ENCODE results near the gene RNGTT.

The RNGTT gene

DNA sequence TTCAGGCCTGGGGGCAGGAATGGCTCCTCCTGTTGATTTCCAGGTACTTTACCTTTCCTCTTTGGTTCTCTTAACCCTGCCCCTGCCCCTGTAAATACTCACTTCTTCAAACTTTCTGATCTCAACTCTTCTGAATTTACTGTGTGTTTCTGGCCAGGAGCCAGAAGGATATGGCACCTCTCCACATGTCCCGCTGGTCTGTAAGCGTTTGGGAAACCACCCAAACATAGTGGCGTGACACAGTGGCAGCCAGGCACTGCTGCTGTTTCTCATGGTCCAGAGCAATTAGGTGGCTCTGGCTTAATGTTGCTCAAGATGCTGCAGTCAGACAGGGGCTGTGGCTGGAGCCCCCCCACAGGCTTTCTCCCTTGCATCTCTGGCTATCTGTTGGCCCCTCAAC lies 374.5 kb downstream of the RNGTT start:
- H3K4me3 Mint-ChIP-seq = no peak overlapping the region
- no peak for ATAC-seq
- H3K27ac Mint-ChIP-seq = no peak overlapping the region
- peaks cover 8% of the 10 kb centered on the region for H3K9me3 Mint-ChIP-seq
- no peaks in the 10 kb centered on the region for H3K36me3 Mint-ChIP-seq
- H3K27me3 Mint-ChIP-seq = peaks cover 46% of the 10 kb centered on the region
- no peaks in the 10 kb centered on the region for H3K4me1 Mint-ChIP-seq

DNA sequence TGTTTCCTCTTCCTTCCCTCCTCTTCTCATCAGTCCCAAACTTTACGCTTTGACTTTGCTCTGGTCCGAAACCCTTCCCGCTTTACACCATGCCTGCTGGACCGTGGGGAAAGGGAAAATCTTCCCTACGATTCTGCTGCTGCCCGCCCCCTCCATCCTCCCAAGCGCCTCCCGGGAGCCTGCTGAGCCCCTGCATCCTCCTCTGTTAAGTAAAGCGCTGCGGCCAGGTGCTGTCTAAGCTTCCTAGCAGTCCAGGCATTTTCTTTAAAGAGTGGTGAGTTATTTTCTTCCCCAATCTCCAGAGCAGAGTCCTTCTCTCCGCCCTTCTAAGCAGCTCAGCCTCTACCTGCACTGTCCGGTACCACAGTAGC lies 376.3 kb downstream of the RNGTT start:
- Mint-ChIP-seq H3K36me3 (no peaks in the 10 kb centered on the region), H3K27me3 (peaks cover 46% of the 10 kb centered on the region), H3K27ac (no peak overlapping the region), H3K9me3 (peaks cover 11% of the 10 kb centered on the region), H3K4me1 (no peaks in the 10 kb centered on the region), H3K4me3 (no peak overlapping the region)
- no peak for ATAC-seq

DNA sequence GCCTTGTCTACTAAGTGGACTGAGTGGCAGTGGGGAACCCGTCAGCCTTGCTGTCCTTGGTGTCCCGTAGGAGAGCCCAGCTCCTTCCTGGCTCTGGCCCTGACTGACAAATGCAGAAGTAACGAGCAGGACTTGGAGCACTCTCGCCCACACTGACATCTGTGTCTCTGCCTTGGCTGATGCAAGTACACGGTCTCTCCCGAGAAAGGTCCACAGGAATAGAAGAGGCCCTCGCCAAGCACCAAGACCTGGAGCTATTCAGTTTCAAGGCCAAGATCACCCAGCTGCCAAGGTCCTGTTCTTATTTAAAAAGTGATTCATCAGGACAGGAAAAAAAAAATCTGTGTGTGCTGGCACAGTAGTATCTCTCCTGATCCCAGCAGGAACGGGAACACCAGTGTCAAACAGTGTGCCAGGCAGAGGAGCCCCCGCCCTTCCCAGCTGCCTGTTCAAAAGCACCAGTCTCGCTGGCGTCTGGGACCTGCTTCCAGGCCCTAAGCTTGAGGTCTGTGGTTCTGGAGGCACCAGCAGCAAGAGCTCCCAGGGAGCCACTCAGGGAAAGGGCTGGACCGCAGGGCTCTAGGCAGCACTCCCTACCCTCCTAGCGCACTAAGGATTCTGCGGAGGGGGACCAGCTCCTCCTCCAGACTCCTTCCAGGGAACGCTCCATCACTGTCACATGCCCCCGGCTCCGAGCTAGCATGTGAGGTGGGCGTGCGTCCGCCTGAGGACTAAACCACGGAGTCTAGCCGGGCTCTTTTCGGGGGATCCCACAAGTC lies 376.9 kb downstream of the RNGTT start:
- Mint-ChIP-seq H3K27me3 (peaks cover 46% of the 10 kb centered on the region), H3K27ac (no peak overlapping the region), H3K4me3 (no peak overlapping the region), H3K9me3 (peaks cover 12% of the 10 kb centered on the region), H3K36me3 (no peaks in the 10 kb centered on the region), H3K4me1 (no peaks in the 10 kb centered on the region)
- ATAC-seq = no peak

DNA sequence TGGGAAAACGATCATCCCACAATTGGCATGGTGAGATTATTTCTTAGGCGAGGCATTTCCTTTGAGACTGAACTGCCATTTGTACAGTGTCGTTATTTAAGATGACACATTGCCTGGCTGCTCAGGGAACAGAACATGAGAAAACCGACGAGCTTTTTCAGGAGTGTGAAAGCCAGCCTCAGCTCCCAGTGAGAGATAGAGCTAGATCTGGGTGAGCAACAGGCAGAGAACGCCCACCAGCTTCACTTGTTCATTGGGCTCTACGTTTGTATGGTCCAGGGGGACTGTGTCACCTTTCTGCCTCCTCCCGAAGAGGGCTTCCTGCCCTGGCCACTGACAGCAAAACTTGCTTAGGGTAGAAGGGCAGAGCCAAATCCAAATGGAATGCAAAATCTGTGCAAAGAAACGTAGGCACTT lies 378.1 kb downstream of the RNGTT start:
- Mint-ChIP-seq H3K4me1 (no peaks in the 10 kb centered on the region), H3K27me3 (peaks cover 46% of the 10 kb centered on the region), H3K4me3 (no peak overlapping the region), H3K27ac (no peak overlapping the region), H3K9me3 (peaks cover 12% of the 10 kb centered on the region), H3K36me3 (no peaks in the 10 kb centered on the region)
- ATAC-seq = no peak

DNA sequence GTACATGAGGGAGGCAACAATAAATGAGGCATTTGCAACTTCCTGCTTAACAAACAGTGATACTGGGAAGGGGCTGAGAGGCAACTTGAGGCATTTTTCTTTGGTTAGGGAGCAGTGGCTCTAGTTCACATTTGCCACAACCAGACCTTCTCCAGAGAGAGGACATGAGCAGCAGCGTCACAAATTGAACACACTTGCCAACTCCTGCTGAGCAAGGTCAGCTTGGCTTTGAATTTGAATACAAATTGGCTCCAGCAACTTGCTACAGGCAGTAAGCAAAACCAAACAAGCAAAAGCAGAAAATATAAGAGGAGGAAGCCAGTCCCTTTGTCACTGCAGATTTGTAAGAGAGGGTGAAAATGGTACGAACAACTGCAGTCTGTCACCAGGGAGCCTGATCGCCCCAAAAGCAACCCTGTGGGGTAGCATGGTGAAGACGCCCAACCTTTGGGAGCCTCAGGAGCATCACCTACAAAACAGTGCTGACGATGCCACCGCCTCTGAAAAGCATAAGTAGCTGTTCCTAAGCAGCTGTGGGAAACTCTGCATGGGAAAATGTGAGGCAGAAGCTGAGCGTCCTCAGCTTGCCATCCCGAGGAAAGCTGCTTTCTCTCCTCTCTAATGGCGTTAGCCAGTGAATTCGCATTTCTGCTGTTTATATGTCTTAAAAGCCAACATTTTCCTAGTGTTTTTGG lies 378.7 kb downstream of the RNGTT start:
- Mint-ChIP-seq H3K9me3 (peaks cover 12% of the 10 kb centered on the region), H3K27me3 (peaks cover 41% of the 10 kb centered on the region), H3K27ac (no peak overlapping the region), H3K4me1 (no peaks in the 10 kb centered on the region), H3K36me3 (no peaks in the 10 kb centered on the region), H3K4me3 (no peak overlapping the region)
- ATAC-seq = no peak

DNA sequence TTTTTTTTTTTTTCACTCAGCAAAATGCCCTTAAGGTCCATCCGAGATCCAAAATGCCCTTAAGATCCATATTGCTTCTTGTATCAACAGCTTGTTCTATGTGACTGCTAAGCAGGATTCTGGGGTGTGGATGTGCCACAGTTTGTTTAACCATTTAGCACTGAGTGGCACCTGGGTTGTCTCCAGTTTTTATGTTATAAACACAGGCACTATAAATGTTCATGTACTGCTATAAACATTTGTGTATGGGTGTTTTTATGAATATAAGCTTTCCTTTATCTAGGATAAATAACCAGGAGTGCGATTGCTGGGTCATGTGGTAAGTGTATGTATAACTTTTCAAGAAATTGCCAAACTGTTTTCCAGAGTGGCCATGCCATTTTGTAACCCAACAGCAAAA lies 386.0 kb downstream of the RNGTT start:
- Mint-ChIP-seq H3K36me3 (no peaks in the 10 kb centered on the region), H3K4me1 (no peaks in the 10 kb centered on the region), H3K27me3 (no peaks in the 10 kb centered on the region), H3K4me3 (no peak overlapping the region), H3K9me3 (peaks cover 5% of the 10 kb centered on the region), H3K27ac (no peak overlapping the region)
- no peak for ATAC-seq

DNA sequence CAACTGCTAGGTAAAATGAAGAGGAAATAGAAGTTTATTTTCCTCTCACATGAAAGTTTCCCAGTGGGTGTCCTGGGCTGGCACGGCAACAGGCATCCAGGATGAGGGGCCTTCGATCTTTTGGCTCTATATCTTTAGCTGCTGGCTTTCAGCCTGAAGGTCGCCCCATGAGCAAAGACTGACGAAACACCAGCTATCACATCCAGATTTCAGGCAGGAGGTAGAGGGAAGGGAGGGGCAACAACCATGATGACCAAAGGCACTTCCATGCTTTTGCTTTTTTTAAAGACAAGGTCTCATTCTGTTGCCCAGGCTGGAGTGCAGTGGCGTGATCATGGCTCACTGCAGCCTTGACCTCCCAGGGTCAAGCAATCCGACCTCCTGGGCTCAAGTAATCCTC lies 387.9 kb downstream of the RNGTT start:
- Mint-ChIP-seq H3K4me1 (no peaks in the 10 kb centered on the region), H3K9me3 (peaks cover 6% of the 10 kb centered on the region), H3K4me3 (no peak overlapping the region), H3K36me3 (no peaks in the 10 kb centered on the region), H3K27ac (no peak overlapping the region), H3K27me3 (no peaks in the 10 kb centered on the region)
- no peak for ATAC-seq

DNA sequence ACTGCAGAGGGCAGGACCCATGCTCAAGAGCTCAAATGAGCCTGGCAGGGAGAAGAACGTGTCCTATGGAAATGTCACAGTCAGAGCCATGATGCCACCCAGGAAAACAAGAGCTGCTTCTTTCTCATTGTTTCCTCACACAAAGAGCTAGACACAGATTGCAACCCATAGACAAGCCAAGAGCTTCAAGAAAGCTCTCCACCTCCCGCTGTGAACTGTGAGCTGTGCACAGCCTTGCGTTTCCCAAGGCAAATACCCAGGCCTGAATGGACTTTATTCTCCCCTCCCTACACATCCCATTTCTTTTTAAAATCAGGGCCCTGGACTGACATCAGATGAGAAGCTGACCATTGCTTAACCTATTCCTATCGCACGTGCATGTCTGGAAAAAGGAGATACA lies 388.8 kb downstream of the RNGTT start:
- Mint-ChIP-seq H3K4me3 (no peak overlapping the region), H3K27ac (no peak overlapping the region), H3K4me1 (no peaks in the 10 kb centered on the region), H3K27me3 (no peaks in the 10 kb centered on the region), H3K9me3 (peaks cover 6% of the 10 kb centered on the region), H3K36me3 (no peaks in the 10 kb centered on the region)
- no peak for ATAC-seq

DNA sequence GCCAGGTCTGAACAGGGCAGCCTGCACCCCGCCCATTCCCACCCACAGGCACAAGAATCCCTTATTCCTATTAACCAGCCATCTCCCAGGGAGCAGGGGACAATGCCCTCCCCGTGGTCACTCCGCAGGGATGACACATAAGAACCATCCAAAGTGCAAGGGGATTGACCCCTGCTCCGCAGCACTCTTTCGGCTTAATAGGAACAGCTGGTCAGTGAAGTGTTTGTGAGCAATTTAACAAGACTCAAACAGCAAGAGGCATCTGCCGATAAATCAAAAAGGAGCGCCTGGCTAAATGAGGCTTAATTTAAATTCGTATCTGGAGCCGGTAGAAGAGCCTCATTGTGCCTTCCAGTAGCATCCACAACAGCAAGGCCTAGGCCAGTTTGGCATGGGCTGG lies 389.4 kb downstream of the RNGTT start:
- Mint-ChIP-seq H3K27ac (no peak overlapping the region), H3K27me3 (no peaks in the 10 kb centered on the region), H3K9me3 (peaks cover 11% of the 10 kb centered on the region), H3K4me3 (no peak overlapping the region), H3K36me3 (peaks cover 4% of the 10 kb centered on the region), H3K4me1 (no peaks in the 10 kb centered on the region)
- ATAC-seq = no peak

DNA sequence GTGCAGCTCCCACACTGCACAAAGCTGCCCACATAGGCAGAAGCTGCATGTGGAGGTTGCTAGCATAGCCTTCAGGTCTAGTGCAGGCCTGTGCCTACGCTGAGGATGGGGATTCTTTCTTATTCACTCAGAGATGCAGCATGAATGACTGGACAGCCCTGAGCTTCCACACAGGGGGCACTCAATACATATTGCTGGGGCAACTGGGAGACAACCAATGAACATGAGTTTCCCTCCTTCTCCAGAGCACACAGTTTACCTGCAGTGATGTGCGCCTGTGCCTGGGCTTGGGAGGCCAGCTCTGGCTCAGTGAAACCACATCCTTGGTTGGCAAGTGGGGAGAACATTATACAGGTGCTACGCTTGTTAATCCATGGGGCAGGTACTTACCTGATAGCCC lies 389.9 kb downstream of the RNGTT start:
- no peaks in the 10 kb centered on the region for H3K4me1 Mint-ChIP-seq
- ATAC-seq = no peak
- H3K9me3 Mint-ChIP-seq = peaks cover 13% of the 10 kb centered on the region
- peaks cover 7% of the 10 kb centered on the region for H3K36me3 Mint-ChIP-seq
- no peak overlapping the region for H3K27ac Mint-ChIP-seq
- no peaks in the 10 kb centered on the region for H3K27me3 Mint-ChIP-seq
- no peak overlapping the region for H3K4me3 Mint-ChIP-seq

DNA sequence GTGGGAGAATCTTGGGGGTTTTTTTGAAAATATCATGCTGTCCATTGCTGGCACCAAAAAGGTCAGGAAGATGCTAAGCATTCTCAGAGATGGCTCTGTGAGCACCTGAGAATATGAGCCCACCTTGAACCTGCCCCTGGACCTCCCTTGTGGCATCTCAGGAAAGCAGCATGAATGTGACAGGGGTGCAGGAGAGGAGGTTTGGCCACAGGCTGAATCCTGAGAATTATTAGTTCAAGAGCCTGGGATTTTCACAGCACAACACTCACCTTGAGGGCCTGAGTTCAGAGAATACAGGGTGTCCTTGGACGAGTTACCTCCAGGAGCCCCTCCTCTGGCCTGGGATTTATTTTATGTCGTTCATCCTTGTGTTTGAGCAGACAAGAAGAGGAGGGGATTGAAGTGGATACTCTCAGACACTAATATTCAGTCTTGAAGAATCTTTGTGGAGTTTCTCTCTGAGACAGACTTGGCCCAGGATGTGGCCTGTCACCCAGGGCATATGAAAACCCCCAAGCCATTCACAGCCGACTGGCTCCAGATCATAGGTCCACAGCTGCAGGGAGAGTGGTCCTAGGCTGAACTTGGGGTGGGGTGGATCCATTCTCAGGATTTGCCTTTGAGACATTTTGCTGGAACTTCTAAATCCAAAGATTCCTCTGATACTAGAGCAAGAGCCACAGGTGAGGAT lies 390.8 kb downstream of the RNGTT start:
- Mint-ChIP-seq H3K36me3 (peaks cover 7% of the 10 kb centered on the region), H3K4me3 (no peak overlapping the region), H3K27me3 (no peaks in the 10 kb centered on the region), H3K4me1 (no peaks in the 10 kb centered on the region), H3K9me3 (peaks cover 15% of the 10 kb centered on the region), H3K27ac (no peak overlapping the region)
- no peak for ATAC-seq

DNA sequence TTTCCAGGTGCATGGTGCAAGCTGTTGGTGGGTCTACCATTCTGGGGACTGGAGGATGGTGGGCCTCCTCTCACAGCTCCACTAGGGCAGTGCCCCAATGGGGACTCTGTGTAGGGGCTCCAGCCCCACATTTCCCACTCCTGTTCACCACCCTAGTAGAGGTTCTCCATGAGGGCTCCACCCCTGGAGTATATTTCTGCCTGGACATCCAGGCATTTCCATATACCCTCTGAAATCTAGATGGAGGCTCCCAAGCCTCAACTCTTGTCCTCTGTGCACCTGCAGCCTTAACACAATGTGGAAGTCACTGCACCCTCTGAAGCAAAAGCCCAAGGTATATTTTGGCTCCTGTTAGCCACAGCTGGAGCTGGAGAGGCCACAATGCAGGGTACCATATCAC lies 393.5 kb downstream of the RNGTT start:
- Mint-ChIP-seq H3K36me3 (peaks cover 7% of the 10 kb centered on the region), H3K27ac (no peak overlapping the region), H3K27me3 (no peaks in the 10 kb centered on the region), H3K4me1 (no peaks in the 10 kb centered on the region), H3K9me3 (peaks cover 15% of the 10 kb centered on the region), H3K4me3 (no peak overlapping the region)
- ATAC-seq = no peak

DNA sequence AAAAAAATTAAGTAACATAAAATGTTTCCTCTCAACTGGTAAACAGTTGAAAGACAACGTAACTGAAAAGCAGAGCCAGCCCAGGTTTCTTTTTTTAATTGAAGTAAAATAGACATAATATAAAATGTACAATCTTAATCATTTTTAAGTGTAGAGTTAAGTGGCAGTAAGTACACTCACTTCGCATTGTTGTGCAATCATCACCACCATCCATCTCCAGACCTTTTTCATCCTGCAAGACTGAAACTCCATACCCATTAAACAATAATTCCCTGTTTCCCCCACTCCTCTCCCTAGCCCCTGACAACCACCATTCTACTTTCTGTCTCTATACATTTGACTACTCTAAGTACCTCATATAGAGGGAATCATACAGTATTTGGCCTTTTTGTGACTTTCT lies 395.7 kb downstream of the RNGTT start:
- Mint-ChIP-seq H3K9me3 (peaks cover 15% of the 10 kb centered on the region), H3K36me3 (peaks cover 7% of the 10 kb centered on the region), H3K27me3 (no peaks in the 10 kb centered on the region), H3K4me3 (no peak overlapping the region), H3K4me1 (no peaks in the 10 kb centered on the region), H3K27ac (no peak overlapping the region)
- no peak for ATAC-seq

DNA sequence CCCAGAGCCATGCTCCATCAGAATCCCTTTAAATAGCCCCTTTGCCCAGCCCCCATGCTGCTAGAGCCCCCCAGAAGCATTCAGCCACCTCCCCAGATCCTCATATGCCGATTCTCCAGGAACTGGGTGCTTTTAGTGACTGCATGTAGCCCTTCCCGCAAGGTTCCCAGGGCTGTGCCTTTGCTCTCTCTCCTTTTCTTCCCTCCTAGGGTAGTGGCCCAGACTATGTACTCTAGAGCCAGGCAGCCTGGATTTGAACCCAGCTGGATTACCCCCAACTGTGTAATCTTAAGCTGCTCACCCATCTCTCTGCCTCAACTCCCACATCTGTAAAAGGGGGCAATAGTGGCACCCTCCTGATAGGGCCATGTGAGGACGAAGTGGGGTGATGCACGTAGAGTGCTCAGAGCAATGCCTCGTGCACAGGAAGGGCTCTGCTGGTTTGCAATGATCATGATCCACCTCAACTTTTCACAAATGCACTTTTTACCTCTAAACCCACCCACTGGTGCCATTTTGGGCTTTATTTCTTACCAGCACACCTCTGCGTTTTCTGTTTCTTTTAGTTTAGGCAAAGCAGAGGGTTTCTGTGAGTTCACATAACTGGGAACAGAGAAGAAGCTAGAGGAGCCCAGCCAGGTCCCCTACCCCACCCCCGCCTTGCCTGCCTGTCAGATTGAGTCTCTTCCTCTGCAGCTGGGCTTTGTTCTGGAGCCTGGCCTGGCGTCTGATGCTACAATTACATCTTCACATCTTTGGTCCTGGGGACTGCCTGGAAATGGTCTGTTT lies 396.5 kb downstream of the RNGTT start:
- no peak overlapping the region for H3K27ac Mint-ChIP-seq
- H3K4me3 Mint-ChIP-seq = no peak overlapping the region
- no peaks in the 10 kb centered on the region for H3K4me1 Mint-ChIP-seq
- peaks cover 7% of the 10 kb centered on the region for H3K36me3 Mint-ChIP-seq
- no peaks in the 10 kb centered on the region for H3K27me3 Mint-ChIP-seq
- ATAC-seq = peak; percentile 39
- H3K9me3 Mint-ChIP-seq = peaks cover 15% of the 10 kb centered on the region

DNA sequence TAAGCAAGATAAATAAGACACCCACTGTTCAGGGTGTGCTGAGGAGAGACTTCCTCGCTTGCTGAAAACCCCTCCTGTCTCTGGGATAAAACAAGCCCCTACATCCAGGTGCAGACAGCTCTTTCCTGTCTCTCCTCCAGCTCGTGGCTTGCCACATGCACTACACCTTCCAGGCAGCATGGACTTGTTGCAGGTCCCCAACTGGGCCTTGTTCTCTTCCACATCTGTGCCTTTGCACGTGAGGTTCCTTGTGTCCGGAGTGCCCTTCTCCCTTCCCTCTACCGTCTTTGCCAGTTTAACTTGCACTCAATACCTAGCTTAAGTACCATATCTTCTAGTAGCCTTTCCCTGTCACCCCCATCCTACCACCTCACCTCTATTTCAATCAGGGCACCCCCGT lies 397.6 kb downstream of the RNGTT start:
- no peak for ATAC-seq
- Mint-ChIP-seq H3K27me3 (no peaks in the 10 kb centered on the region), H3K27ac (no peak overlapping the region), H3K4me3 (no peak overlapping the region), H3K36me3 (peaks cover 7% of the 10 kb centered on the region), H3K4me1 (no peaks in the 10 kb centered on the region), H3K9me3 (peaks cover 10% of the 10 kb centered on the region)

Data from stimulated activated memory B cell treated with anti-CD40 and anti-IgM and Interleukin-4, amounts not matched to agents 10 μg/mL and 1 μg/mL and 100 μg/mL, for 72 hours (primary cell).